Smooth muscle cell of the brain vasculature (primary cell): ENCODE results near the gene ZBTB17.

ENCODE experiments used
- DNase-seq: peaks from one replicate; pipeline ENCODE4 v3.0.0-alpha.2; 2012; ENCODE audit warnings: low read depth, low spot score

The ZBTB17 gene

DNA sequence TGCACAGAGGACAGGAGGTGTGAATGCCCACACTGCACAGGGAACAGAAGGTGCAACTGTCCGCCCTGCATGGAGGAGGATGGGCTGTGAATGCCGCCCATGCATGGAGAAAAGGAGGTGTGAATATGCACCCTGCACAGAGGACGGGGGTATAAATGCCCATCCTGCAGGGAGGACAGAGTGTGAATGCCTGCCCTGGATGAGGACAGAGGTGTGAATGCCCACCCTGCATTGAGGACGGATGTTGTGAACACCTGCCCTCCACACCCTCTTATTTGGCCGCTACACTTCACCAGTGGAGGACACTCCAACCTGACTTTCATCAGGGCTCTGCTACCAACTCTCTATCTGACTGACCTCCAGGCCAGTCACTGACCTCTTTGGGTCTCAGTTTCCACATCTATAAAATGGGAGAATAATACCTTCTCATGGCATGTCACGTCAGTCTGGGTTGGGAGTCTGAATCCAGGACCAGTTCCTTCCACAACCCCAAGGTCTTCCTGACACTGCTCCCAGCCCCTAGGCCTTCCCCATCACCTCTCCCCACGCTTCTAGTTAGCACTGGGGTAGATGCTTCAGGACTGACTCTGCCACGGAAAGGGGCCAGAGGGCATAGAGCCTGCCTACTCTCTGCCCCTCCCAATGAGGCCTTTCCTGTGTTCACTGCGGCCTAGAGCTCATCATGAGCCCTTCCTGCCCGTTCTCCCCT lies 28.4 kb downstream of the ZBTB17 start:
- no peak for DNase-seq

DNA sequence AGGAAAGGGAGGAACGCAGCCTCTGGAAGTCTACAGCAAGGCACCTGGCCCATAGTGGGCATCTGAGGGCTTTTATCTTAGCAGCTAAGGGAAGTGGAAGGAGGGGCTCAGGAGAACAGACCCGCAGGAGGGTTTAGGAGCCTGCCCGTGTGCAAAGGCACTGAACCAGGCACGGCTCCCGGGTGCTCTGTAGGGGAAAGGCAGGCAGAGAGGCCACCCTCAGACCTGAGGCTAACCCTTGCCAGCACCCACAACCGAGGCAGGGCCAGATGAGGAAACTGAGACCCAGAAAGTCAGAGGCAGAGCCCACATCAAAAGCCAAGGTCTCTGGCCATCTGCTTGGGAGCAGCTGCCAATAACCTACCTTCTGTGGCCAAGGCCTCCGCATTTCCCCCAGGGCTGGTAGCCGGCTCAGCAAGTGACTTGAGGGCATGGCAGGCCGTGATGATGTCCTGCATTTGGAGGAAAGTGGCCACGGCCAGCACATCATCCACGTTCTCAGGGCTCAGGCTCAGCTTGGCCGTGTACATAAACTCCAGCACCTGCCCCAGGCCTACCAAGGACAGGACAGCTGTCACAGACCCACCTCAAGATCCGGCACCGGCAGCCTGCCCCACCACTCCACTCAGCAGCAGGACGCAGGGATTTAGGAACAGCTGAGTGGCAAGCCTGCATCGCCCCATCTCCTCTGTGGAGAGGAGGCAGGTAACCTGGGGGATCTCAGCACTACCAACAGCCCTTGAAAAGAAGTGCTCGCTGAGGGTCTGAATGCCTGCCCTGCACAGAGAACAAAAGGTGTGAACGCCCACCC lies 29.1 kb downstream of the ZBTB17 start:
- no peak for DNase-seq

DNA sequence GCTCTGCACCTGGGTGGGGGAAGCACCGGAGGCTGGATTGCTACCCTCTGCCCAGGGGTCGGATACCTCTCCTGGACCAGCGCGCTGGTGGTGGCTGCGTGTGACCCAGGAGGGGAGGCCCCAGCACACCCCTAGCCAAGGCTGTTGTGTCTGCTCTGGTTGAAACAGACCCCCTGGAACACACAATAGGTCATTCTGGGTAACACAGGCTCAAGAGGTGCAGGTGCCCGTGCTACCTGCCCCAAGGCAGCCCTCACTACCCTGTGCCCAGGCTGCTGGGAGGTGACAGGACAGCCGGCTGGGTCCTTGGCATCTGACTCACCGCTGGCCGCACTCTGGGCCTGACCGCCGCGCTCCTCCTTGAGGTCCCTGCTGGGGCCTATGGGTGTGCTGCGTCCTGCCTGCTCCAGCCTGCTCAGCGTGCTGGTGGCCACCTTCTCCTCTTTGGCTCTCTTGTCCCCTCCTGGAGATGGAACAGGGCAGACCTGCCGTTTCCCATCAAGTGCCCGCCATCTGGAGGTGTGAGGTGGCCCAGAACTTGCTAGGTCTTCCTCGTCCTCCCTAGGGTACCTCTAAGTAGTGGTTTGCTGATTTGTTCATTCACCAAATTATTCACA lies 30.0 kb downstream of the ZBTB17 start:
- DNase-seq, result no peak

DNA sequence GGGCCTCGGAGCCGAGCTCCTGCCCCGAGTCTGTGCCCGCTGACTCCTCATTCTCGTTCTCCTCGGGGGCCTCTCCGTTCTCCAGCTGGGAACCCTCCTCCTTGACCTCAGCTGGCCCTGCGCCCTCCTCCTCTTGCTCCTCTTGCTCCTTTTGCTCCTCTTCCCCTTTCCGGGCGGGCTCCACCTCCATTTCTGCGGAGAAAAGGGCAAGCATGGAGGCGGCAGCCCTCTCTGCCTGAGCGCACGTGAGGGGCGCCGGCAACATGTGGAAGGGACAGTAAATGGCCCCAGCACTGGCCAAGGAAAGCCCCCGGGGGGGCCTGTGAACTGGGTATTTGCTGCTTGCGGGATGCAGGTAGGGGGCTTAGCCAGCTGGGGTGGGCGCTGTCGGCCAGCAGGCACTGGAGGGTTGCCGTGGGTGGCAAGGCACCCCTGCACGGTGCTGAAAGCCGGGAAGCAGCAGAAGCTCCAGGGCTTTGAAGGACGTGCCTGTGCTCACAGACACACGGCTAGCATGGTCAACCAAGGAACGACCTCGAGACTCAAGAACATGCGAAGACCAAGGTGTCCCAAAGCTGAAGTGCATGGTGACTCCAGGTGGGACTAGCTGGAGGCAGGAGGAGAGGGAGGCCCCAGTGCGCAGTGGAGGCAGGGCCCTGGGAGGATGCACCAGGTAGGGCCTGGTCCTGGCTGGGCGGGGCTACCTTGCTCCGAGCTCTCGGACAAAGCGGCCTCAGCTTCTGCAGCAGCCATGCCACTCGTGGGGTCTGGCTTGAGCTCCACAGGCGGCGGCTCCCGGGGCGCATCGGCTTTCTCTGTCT lies 30.7 kb downstream of the ZBTB17 start:
- no peak for DNase-seq

DNA sequence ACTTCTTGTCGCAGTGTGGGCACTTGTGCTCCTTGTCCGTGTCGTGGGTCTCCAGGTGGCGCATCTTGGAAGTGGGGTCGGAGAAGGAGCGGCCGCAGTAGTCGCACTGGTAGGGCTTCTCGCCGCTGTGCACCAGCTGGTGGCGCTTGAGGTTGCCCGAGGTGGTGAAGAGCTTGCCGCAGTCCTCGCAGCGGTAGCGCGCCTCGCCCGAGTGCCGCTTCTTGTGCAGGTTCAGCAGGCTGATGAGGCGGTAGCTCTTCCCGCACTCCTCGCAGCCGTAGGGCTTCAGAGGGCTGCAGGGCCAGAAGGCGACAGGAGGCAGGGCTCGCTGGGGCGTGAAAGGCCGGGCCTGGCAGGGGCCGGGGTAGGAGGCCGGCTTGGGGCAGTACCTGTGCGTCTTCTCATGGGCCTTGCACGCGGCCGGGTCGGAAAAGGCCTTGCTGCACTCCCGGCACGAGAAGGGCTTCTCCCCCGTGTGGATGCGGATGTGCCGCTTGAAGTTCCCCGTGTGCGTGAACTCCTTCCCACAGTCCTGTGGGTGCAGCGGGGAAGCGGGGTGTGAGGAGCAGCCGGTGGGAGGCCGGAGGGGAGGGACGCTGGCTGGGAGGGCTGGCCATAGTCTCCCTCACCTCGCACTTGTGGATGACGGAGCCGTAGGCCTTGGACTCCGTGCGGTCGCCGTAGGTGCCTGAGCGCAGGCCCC lies 31.4 kb downstream of the ZBTB17 start:
- DNase-seq, result no peak

DNA sequence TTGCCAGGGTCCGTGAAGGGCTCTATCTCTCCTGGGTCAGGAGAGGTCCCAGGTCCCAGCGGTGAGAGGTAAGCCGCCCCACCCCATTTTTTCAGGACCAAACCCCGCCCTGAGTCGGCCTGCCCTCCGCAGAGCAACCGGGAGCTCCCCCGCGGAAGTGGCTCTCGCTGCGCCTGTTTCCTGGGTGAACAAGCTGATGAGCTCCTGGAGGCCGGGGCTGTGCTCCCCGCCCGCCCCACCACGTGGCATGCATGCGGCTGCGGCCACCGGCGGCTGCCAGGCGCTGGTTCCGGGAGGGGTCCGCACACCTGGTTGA lies 32.0 kb downstream of the ZBTB17 start:
- DNase-seq, result no peak

DNA sequence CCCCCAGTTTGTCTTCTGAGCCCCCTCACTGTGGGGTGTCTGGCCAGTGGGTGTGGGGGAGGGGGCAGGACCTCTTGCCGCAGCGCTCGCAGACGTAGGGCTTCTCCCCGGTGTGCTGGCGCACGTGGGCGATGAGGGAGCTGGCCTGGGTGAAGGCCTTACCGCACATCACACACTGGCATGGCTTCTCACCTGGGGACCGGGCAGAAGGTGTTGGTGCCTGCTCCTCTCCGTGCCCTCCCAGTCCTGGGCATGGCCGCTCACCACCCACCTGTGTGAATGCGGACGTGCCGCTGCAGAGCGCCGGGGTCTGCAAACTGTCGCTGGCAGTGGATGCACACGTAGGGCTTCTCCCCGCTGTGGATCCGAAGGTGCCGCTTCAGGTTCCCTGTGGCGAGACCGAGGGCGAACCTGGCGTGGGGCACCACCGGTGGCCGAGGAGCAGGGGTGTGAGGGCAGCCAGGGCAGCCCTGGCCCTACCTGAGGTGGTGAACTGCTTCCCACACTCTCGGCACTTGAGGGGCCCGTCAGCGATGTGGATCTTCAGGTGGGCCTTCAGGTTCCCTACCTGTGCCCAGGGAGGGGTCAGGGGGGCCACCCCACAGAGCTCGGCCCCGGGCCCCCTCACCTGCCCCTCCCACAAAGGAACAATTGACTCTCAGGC lies 32.4 kb downstream of the ZBTB17 start:
- no peak for DNase-seq

DNA sequence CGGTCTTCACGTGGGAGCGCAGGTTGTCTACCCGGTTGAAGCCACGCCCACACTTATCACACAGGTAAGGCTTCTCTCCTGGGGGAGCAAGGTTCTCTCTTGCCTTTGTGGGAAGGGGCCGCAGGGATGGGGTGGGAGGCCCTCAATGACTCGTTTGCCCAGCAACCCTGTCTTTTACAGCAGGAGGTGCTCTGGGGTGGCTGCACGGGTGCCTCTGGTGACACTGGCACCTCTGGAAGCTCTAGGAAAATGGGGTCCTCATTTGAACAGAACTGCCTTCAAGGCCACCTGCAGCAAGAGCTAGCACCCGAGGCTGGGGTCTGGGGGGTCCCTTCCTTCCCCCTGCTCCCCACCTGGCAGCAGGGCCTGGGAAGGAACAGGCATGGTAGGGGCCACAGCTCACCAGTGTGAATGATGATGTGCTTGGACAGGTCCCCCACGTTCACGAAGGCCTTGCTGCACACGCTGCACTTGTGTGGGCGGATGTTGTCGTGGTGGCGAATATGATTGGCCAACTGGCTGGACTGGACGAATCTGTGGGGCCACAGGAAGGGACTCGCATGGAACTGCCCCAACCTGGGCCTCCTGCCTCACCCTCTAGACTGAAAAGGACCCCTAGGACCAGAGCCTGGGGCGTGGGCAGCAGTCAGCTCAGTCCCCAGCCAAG lies 33.1 kb downstream of the ZBTB17 start:
- DNase-seq, result no peak

DNA sequence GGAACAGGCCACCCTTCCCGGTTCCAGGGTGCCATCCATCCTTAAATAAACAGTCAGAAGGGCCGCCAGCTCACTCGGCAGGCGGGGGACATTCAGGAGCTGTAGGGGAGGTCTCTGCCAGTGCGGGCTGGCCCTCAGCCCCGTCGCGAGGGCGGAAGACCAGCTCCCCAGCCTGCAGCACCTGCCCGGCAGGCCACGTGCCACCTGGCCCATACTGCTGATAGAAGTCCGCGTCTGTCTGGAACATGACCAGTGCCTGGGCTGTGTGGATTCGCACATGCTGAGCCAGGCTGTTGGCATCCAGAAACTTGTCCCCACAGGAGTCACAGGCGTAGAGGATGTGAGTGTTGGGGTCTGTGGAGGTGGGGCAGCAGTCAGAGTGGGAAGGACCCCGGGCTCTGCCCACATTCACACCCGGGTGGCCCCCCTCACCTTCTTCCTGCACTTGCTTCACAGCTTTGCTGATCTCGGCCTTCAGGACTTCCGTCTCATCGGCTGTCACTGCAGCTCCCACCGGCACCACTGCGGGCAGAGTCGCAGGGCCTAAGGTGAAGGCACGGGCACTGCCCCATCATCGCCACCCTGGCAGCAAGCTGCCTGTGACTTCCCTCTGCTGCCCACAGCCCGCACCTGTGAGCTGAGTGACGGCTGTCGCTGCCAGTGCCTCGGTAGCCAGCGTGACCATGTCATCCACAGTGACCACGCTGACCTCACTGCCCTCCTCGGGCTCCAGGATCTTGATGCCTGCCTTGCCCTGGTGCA lies 33.8 kb downstream of the ZBTB17 start:
- no peak for DNase-seq

DNA sequence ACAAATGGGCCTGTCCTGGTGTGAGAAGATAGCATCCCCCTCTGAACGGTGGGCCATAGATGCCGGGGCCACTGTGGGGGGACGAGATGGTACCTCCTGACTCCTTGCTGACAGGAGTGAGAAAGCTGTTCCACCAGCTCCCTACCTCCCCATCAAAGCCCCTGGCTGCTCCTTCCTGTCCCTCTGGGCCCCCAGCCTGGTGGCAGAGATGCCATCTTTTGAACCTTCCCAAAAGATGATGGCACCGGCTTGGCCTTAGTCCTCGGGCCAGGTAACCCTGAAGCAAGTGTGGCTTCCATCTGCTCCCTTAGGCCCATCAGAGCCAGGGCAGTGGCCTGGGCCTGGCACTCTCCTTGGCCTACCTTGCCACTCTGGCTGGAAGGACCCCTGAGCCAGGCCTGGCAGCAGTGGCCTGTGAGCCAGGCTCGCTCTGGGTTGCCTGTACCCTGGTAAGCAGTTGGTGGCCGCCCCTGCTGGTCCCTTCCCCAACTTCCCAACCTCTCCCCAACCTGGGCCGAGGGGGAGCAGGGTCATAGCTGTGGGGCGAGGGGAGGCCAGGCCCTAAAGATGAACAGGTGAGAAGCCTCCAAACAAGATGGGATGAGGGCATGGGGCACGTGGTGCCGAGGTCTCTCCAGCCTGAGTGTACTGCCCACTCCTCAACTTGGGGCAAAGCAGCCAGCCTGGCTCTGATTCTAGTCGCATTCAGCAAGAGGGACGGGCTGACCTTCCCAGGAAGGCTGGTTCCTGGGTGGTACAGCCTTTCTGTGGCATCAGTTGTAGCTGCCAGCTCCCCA lies 34.7 kb downstream of the ZBTB17 start:
- DNase-seq, result no peak

DNA sequence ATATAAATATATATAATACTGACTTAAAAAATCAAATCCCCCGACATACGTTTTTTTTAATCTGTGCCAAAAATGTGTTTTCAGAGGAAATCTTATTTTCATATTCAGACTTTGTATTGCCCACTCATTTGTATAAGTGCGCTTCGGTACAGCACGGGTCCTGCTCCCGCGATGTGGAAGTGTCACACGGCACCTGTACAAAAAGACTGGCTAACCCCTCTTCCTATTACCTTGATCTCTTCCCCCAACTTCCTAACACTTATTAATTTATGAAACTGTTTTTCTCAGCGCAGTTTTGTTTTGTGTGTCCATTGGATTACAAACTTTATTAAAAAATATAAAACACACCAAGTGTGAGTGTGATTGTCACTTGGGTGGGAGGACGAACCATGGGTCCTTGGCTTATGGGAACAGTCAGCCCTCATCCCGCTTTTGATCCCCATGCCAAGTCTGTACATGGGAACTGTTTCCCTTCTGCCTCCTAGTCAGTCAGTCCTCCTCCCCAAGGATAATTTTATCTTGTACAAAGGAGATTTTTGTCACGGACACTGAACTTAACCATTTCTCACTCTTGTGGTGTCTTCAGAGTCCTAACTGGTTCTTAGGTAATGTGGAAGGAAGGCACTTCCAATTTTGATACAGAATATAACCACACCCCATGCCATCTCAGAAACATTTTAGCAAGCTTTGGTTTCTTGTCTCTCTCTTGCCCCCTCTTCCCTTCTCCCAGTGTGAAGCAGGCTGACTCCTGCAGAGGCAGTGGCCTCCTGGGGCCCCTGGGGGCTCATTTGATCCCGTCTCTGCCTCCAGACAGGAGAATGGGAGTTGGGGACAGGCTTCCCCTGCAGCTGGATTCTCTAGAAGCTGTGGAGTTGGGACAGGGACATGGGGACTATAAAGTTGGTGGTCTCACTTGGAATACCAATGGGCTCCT lies 35.5 kb downstream of the ZBTB17 start:
- DNase-seq, result no peak

DNA sequence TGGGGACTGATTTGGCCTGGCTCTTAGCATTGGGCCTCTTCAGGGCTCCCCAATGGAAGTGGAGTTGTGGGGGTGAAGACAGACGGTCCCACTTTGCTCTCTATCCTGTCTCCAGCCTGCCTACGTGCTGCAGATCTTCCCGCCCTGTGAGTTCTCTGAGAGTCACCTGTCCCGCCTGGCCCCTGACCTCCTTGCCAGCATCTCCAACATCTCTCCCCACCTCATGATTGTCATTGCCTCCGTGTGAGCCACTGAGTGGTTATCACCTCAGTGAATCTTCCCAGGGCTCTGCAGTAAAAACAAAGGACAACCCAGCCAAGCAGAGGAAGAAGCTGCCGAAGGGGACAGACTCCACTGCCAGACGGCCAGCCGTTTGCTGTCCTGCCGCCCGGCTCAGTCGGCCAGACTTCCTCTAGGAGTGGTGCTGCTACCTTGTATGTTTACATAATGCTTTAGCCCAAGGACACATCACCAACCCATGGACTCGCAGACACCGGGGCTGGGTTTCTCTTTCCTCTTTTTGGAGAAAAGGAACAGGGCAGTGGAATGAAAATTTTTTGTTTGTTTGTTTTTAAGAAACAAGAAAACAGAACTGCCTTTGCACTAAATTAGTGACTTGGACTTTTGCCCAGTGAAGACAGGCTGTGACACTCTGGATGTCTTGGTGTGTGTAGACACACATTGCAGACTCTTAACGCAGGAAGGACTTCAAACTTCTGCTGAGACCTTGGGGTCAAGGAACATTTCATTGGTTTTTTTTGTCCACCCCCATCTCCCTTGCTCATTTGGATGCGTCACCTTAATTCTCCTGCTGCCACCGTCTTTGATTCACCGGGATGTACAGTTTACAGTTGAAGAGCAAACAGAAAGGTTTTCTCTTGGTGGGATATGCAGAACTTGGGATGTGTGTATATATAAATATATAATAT lies 36.5 kb downstream of the ZBTB17 start:
- DNase-seq, result no peak

DNA sequence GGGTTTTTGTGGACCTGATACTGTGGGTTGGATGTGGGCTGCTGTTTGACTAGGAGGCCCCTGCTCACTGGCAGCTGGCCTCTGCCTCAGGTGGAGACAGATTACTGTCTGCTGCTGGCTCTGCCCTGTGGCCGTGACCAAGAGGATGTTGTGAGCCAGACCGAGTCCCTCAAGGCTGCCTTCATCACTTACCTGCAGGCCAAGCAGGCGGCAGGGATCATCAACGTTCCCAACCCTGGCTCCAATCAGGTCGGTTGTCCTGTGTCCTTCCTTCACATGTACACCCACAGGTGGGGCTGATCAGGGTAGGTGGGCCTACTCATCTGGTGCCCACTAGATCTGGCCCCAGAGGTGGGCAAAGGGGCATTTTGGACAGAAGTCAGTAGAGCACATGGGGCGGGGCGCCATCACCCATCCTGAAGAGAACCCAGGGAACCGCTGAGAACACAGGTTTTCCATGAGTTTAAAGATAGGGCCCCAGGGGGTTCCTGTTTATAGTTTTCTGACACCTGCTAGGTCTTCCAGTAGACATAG lies 37.2 kb downstream of the ZBTB17 start:
- no peak for DNase-seq

DNA sequence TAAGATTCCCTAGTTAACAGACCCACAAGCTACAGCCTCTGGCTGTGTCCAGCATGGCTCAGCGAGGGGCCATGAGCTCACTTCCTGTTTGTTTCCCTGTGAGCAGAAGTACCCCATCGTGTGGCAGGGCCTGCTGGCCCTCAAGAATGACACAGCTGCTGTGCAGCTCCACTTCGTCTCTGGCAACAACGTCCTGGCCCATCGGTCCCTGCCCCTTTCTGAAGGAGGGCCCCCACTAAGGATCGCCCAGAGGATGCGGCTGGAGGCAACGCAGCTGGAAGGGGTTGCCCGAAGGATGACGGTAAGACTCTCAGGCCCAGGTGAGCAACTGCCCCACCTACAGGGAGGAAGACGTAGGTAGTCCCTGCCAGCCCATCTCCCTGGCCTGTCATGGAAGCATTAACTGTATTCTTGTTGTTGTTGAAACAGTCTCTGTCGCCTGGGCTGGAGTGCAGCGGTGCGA lies 38.2 kb downstream of the ZBTB17 start:
- peak; percentile 77 for DNase-seq

DNA sequence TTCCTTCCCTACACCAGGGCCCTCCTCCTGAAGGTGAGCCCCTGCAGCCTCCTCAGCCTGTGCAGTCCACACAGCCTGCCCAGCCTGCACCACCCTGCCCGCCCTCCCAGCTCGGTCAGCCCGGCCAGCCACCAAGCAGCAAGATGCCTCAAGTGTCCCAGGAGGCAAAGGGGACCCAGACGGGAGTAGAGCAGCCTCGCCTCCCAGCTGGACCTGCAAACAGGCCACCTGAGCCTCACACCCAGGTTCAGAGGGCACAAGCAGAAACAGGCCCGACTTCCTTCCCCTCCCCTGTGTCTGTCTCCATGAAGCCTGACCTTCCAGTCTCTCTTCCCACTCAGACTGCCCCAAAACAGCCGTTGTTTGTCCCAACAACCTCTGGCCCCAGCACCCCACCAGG lies 38.8 kb downstream of the ZBTB17 start:
- no peak for DNase-seq

DNA sequence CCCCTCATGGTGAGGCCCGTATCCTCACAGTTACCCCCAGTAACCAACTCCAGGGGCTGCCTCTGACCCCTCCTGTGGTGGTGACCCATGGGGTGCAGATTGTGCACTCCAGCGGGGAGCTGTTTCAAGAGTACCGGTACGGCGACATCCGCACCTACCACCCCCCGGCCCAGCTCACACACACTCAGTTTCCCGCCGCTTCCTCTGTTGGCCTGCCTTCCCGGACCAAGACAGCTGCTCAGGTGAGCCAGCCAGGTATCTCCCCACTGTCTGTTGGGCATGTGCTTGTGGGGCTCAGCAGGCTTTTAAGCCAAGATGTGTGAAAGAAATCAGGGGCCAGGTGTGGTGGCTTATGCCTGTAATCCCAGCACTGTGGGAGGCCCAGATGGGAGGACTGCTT lies 39.9 kb downstream of the ZBTB17 start:
- DNase-seq, result no peak
